GM06990 (cell line): Measurements from ENCODE around the gene LAPTM5.

Source experiments
- DNase-seq: peaks from one replicate; pipeline ENCODE4 v3.0.0-alpha.2; 2011; ENCODE audit not compliant: insufficient read length; ENCODE audit errors: extremely low read depth
- H3K27me3 ChIP-seq: replicated peaks from 2 replicates; pipeline ENCODE4 v1.6.0; 2011; ENCODE audit warnings: low read length; ENCODE audit not compliant: control insufficient read depth, insufficient read depth
- H3K36me3 ChIP-seq: 2 replicates; pipeline ENCODE4 v1.5.1; 2011; ENCODE audit warnings: low read length; ENCODE audit not compliant: control insufficient read depth, insufficient read depth
- H3K4me3 ChIP-seq: replicated peaks from 2 replicates; pipeline ENCODE4 v1.5.1; 2011; ENCODE audit warnings: low read depth, mild to moderate bottlenecking, control low read depth, low read length
- CTCF ChIP-seq: IDR thresholded peaks from 2 replicates; pipeline ENCODE4 v1.5.1; 2011; ENCODE audit warnings: low read length, control low read depth, mild to moderate bottlenecking, inconsistent platforms; ENCODE audit not compliant: insufficient read depth, poor library complexity, severe bottlenecking

The LAPTM5 gene

GRCh38 chr1:30779294-30780071, 21.9 kb upstream of the LAPTM5 start:
- Histone ChIP-seq H3K4me3 (peak overlapping the region; percentile 25), H3K27me3 (no peaks in the 10 kb centered on the region), H3K36me3 (no peaks in the 10 kb centered on the region)
- TF ChIP-seq CTCF = peak; percentile 91
- DNase-seq = peak; percentile 88

- no peaks in the 10 kb centered on the region for H3K27me3 ChIP-seq
- TF ChIP-seq CTCF = no peak
- H3K4me3 ChIP-seq = no peak overlapping the region
- DNase-seq = no peak
- H3K36me3 ChIP-seq = no peaks in the 10 kb centered on the region
These were observed 21.4 kb upstream of the LAPTM5 start for GRCh38 chr1:30778979-30779293.

- no peak for TF ChIP-seq CTCF
- Histone ChIP-seq H3K4me3 (no peak overlapping the region), H3K27me3 (no peaks in the 10 kb centered on the region), H3K36me3 (no peaks in the 10 kb centered on the region)
- no peak for DNase-seq
These were observed 20.8 kb upstream of the LAPTM5 start for GRCh38 chr1:30778154-30778978.

- no peak for TF ChIP-seq CTCF
- Histone ChIP-seq H3K27me3 (no peaks in the 10 kb centered on the region), H3K36me3 (no peaks in the 10 kb centered on the region), H3K4me3 (no peak overlapping the region)
- no peak for DNase-seq
These were observed 20.3 kb upstream of the LAPTM5 start for GRCh38 chr1:30777904-30778153.

GRCh38 chr1:30777060-30777903, 19.7 kb upstream of the LAPTM5 start:
- DNase-seq = no peak
- no peak for TF ChIP-seq CTCF
- Histone ChIP-seq H3K27me3 (no peaks in the 10 kb centered on the region), H3K36me3 (no peaks in the 10 kb centered on the region), H3K4me3 (no peak overlapping the region)
